ENCODE data around the gene SPACA6. TPM values are rescaled to one million over a fixed set of nuclear protein-coding genes. Genes with fewer than 3 reads are reported as not detected.
"Not testable (repeated sequence)": the region's sequence is repeated elsewhere in the genome, so short reads cannot be mapped to it uniquely, and the experiment has no call there.

SPACA6 gene
- 10 to 100 TPM; 11.8 to 37.8 (median 17.4) TPM for total RNA-seq

DNA sequence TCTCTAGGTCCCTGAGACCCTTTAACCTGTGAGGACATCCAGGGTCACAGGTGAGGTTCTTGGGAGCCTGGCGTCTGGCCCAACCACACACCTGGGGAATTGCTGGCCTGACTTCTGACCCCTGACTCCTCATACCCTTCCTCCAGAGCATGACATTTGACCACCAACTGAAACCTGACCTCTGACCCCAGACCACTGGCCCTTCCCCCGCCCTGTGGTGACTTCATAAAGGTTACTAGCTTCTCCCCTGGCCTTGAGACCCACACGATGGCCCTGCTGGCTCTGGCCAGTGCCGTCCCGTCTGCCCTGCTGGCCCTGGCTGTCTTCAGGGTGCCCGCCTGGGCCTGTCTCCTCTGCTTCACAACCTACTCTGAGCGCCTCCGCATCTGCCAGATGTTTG lies at the start of gene SPACA6:
SPACA6 (plus strand) TSS at position 71 of the 400 bp plus-strand sequence; CDS start at position 268, 197 bp downstream.
- H3K9me3 ChIP-seq, result no peaks in the 10 kb centered on the region
- DNase-seq (ENCODE audit: extremely low spot score), result no peak
- H3K4me1 ChIP-seq, result peaks cover 28 to 53% (median 45%) of the 10 kb centered on the region in 4 donors
- WGBS, result 72% methylated on average over 2 of the region's 8 CpGs
- TF ChIP-seq, protein P1, sequence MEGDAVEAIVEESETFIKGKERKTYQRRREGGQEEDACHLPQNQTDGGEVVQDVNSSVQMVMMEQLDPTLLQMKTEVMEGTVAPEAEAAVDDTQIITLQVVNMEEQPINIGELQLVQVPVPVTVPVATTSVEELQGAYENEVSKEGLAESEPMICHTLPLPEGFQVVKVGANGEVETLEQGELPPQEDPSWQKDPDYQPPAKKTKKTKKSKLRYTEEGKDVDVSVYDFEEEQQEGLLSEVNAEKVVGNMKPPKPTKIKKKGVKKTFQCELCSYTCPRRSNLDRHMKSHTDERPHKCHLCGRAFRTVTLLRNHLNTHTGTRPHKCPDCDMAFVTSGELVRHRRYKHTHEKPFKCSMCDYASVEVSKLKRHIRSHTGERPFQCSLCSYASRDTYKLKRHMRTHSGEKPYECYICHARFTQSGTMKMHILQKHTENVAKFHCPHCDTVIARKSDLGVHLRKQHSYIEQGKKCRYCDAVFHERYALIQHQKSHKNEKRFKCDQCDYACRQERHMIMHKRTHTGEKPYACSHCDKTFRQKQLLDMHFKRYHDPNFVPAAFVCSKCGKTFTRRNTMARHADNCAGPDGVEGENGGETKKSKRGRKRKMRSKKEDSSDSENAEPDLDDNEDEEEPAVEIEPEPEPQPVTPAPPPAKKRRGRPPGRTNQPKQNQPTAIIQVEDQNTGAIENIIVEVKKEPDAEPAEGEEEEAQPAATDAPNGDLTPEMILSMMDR (IDR thresholded peaks at IDR 0.05), result no peak
- TF ChIP-seq EP300 (IDR thresholded peaks at IDR 0.05) (no peak), POLR2A (IDR thresholded peaks at IDR 0.05; ENCODE audit: low read depth) (no peak), POLR2AphosphoS5 (IDR thresholded peaks at IDR 0.05) (no peak)
- peak within 1 kb of the TSS; percentile 86 to 100 (median 98) for H3K4me3 ChIP-seq
- intact Hi-C loops (cut with DNase I), result no loop called here
- peaks cover 18 to 61% (median 50%) of the 10 kb centered on the region in 4 donors for H3K36me3 ChIP-seq
- H3K27me3 ChIP-seq, result no peaks in the 10 kb centered on the region
- H3K27ac ChIP-seq (replicated peaks in 1 of 4), result peak within 1 kb of the TSS; percentile 99 to 100 (median 100)

- H3K27ac ChIP-seq (replicated peaks in 1 of 4), result no peak overlapping the region
- TF ChIP-seq POLR2A (IDR thresholded peaks at IDR 0.05; ENCODE audit: low read depth), result no peak
- TF ChIP-seq, protein P1 (IDR thresholded peaks at IDR 0.05), result no peak
- no peak for TF ChIP-seq POLR2AphosphoS5 (IDR thresholded peaks at IDR 0.05)
- TF ChIP-seq EP300 (IDR thresholded peaks at IDR 0.05), result no peak
- WGBS, result 42% methylated on average over 10 of the region's 11 CpGs
These were observed 48.4 kb upstream of the SPACA6 start for GRCh38 chr19:51644636-51645271.

DNA sequence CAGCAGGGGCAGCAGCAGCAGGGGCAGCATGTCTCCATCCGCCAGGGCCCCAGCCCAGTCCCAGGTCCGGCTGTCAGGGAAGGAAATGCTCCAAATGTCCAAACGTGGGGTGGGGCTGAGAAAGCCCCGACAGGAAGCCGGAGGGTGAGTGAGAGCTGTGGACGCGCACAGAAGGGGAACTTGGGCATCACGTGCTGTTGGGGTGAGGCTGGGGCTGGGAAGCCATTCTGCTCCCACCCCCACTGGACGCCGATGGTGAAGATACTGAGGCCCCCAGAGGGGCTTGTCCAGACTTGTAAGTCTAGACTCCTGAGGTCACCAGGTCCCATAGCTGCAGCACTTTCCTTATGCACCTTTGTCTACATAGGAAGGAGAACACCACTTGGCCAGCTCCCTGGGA lies 46.4 kb upstream of the SPACA6 start, which contains the start of gene SIGLEC14:
SIGLEC14 (minus strand) TSS at position 96 of the 400 bp plus-strand sequence; CDS start at position 30, 66 bp downstream.
- 14% methylated on average over 4 of the region's 10 CpGs for WGBS
- H3K27me3 ChIP-seq, result peaks cover 0 to 49% (median 0%) of the 10 kb centered on the region in 4 donors
- intact Hi-C loops (cut with DNase I); H3K4me1 ChIP-seq; DNase-seq (ENCODE audit: extremely low spot score); H3K9me3 ChIP-seq; H3K27ac ChIP-seq (replicated peaks in 1 of 4); H3K36me3 ChIP-seq: not testable (repeated sequence)
- peak within 1 kb of the TSS in 2 of 4 donors; percentile 14 to 25 for H3K4me3 ChIP-seq

More at GRCh38 chr19:51644636-51645271, 48.4 kb upstream of the SPACA6 start:
- DNase-seq (ENCODE audit: extremely low spot score), result no peak
- Histone ChIP-seq H3K27me3 (peaks cover 0 to 40% (median 0%) of the 10 kb centered on the region in 4 donors), H3K4me3 (peak overlapping the region in 2 of 4 donors; percentile 14 to 25), H3K4me1 (no peaks in the 10 kb centered on the region), H3K36me3 (no peaks in the 10 kb centered on the region), H3K9me3 (no peaks in the 10 kb centered on the region)
- intact Hi-C loops (cut with DNase I), result no loop called here

GRCh38 chr19:51647318-51647717 lies 45.8 kb upstream of the SPACA6 start:
- peaks cover 0 to 49% (median 0%) of the 10 kb centered on the region in 4 donors for H3K27me3 ChIP-seq
- no peaks in the 10 kb centered on the region for H3K9me3 ChIP-seq
- no peak for DNase-seq (ENCODE audit: extremely low spot score)
- H3K27ac ChIP-seq (replicated peaks in 1 of 4), result no peak overlapping the region
- no peaks in the 10 kb centered on the region for H3K4me1 ChIP-seq
- TF ChIP-seq EP300 (IDR thresholded peaks at IDR 0.05) (no peak), POLR2AphosphoS5 (IDR thresholded peaks at IDR 0.05) (no peak), POLR2A (IDR thresholded peaks at IDR 0.05; ENCODE audit: low read depth) (no peak)
- TF ChIP-seq, protein P1 (IDR thresholded peaks at IDR 0.05), result no peak
- intact Hi-C loops (cut with DNase I), result no loop called here
- H3K36me3 ChIP-seq, result no peaks in the 10 kb centered on the region
- WGBS, result 89% methylated on average over 6 of the region's 6 CpGs
- H3K4me3 ChIP-seq, result no peak overlapping the region

DNA sequence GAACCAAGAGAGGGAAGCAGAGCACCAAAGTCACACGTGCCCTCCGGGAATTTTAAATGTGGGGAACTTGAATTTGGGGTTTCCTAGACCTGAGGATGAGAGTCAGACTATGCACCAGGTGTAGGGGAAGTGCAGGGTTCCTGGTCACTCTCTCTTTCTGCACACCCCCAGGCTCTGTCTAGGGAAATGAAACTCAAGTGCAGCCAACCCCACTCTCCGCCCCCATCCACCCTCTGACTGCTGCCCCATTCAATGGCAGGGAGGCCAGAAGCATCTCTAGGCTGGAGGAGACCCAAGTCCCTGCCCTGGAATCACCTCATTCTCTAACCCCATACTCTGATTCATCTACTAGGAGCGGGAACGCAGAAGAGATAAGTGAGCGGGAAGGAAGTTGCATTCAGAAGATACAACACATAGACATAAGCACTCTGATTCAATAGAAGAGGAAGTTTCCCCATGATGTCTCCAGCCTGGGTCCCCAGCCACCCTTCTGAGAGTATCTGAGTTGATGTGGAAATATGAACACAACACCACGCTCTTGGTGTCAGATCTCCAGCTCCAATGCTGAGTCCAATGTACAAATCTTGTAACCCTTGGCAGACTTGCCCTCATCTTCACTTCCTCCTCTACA lies 41.8 kb upstream of the SPACA6 start:
- intact Hi-C loops (cut with DNase I), result loop anchor here (10.0 kb wide), 4 partner anchors 47 to 317 kb away; partner anchors contain the start of gene CEACAM18
- DNase-seq (ENCODE audit: extremely low spot score), result no peak
- 67% methylated on average over 7 of the region's 7 CpGs for WGBS

More for the DNA sequence above, 41.8 kb upstream of the SPACA6 start:
- no peak overlapping the region for H3K27ac ChIP-seq (replicated peaks in 1 of 4)
- peaks cover 0 to 30% (median 0%) of the 10 kb centered on the region in 4 donors for H3K27me3 ChIP-seq
- TF ChIP-seq EP300 (IDR thresholded peaks at IDR 0.05), result no peak
- TF ChIP-seq POLR2A (IDR thresholded peaks at IDR 0.05; ENCODE audit: low read depth), result no peak
- TF ChIP-seq POLR2AphosphoS5 (IDR thresholded peaks at IDR 0.05), result no peak
- TF ChIP-seq, protein P1 (IDR thresholded peaks at IDR 0.05), result no peak
- no peaks in the 10 kb centered on the region for H3K36me3 ChIP-seq
- no peaks in the 10 kb centered on the region for H3K9me3 ChIP-seq
- H3K4me3 ChIP-seq, result no peak overlapping the region
- H3K4me1 ChIP-seq, result no peaks in the 10 kb centered on the region

All from esophagus muscularis mucosa (tissue), 4 donors.